GM12801 (cell line): Measurements from ENCODE around the gene TMEM33.

ENCODE experiments used
- TF ChIP-seq, protein P1 (sequence below): IDR thresholded peaks from one replicate; pipeline ENCODE4 v1.5.1; 2011; ENCODE audit warnings: control low read depth; ENCODE audit not compliant: insufficient read length; ENCODE audit errors: extremely low read depth

TMEM33 gene

DNA sequence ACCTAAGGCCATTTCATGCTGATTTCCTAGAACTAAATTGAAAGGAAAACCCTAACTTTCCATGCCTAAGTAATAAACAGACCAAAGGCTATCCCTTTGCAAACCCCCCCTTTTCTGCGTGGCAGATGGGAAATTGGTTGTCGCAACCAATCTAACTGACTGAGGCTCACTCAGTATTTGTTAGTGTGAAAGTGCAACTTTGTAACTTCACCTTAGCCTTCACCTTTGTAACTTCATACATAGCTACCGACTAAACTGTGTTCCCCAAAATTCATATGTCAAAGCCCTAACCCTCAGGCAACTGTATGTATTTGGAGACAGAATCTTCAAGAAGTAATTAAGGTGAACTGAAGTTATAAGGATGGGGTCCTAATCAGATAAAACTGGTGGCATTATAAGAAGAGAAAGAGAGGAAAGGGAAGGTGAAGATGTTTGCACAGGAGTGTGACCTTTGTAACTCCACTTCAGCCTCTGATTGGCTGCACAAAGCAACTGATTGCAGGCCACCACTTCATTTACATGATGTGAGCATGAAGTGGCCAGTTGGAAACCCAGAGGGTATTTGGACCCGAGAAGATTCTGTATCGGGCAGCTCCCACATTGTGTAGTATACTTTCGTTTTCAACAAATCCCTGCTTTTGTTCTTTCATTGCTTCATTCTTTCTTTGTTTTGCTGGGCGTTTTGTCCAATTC is 4.9 kb upstream of the TMEM33 start:
- TF ChIP-seq, protein P1, sequence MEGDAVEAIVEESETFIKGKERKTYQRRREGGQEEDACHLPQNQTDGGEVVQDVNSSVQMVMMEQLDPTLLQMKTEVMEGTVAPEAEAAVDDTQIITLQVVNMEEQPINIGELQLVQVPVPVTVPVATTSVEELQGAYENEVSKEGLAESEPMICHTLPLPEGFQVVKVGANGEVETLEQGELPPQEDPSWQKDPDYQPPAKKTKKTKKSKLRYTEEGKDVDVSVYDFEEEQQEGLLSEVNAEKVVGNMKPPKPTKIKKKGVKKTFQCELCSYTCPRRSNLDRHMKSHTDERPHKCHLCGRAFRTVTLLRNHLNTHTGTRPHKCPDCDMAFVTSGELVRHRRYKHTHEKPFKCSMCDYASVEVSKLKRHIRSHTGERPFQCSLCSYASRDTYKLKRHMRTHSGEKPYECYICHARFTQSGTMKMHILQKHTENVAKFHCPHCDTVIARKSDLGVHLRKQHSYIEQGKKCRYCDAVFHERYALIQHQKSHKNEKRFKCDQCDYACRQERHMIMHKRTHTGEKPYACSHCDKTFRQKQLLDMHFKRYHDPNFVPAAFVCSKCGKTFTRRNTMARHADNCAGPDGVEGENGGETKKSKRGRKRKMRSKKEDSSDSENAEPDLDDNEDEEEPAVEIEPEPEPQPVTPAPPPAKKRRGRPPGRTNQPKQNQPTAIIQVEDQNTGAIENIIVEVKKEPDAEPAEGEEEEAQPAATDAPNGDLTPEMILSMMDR: no peak

DNA sequence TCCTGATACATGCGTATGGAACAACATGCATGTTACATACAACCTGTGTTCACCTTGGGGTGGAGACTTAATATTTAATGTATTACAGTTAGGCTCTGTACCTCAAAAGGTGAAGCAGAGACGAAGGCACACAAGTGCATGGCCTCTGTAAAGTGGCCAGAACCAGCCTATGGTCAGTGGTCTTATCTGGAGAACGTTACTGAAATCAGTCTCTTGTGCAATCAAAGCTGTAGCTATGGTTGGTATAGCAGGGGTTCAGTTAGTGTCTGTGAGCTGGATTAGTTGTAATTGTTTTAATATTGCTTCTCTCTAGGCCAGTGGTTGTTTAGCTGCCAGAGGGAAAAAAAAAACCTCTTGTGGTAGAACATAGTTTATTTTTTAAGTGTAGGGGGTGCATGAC is 2.2 kb upstream of the TMEM33 start:
- TF ChIP-seq, protein P1: no peak

DNA sequence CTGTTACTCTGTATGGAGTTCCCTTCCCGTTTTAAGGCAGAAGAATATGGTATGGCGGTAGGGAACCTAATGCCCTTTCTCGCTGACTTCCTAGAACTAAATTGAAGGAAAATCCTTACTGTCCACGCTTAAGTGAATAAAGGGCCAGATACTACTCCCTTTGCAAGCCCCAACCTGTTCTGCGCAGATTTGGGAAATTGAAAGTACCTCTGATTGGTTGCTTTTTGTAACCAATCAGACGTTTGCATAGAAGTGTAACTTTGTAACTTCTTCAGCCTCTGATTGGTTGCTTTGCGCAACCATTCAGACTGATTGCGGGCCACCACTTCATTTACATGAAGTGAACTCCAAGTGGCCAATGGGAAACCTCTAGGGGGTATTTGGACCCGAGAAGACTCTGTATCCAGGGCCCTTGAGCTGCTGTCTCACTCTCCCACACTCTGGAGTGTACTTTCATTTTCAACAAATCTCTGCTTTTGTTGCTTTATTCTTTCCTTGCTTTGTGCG is 1.2 kb upstream of the TMEM33 start:
- TF ChIP-seq, protein P1: no peak

DNA sequence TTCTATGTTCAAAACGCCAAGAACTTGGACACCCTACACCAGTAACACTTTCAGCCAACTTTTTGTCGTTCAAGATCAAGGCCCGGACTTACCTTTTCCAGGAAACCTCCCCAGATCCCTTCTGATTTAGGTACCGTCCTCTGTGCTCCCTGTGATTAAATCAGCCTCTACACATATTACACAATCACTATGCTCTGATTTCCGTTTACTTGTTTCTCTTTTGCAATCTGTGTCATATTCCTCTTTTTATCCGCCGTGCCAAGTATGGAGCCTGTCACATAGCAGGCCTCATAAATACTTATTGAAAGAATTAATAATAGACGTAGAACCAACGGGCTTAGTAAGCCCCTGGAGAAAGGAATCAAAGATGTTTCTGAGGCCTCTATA is 722 bp upstream of the TMEM33 start:
- TF ChIP-seq, protein P1: no peak

DNA sequence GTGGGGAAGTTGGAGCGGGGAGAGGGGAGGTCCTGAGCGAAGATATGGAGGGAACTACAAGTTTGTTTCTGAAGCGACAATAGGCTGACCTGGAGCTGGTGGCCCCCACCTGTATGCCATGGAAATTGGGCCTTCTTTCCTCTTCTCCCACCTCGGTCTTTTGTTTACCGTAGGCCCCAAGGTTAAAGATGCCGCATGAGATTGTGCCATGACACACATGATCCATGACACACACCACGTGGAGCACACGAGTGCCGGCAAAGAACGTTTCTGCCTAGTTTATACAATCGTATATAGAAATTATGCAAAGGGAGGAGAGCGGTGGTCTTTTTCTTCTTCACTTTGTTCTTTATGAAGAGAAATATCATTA is 408 bp downstream of the TMEM33 start:
- TF ChIP-seq, protein P1: no peak

DNA sequence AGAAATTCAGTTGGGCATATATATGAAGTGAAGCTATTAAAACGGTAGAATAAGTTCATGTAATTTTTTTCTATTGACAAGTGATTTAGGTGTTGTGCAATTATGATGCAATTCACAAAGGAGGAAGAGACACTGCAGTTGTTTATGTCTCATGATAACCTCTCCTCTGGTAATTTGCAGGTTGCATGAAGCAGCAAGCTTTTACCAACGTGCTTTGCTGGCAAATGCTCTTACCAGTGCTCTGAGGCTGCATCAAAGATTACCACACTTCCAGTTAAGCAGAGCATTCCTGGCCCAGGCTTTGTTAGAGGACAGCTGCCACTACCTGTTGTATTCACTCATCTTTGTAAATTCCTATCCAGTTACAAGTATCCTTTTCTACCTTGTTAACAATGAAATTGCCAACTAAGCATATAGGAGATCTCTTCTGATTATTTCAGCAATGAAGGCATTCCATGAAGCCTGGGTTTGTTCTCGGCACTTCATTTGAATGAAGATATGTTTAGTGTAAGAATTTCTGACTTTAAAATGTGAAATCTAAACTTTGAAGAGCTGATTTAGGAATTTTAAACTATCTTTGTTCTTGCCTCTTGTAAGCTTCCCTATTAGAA is 3.9 kb downstream of the TMEM33 start:
- TF ChIP-seq, protein P1: no peak

DNA sequence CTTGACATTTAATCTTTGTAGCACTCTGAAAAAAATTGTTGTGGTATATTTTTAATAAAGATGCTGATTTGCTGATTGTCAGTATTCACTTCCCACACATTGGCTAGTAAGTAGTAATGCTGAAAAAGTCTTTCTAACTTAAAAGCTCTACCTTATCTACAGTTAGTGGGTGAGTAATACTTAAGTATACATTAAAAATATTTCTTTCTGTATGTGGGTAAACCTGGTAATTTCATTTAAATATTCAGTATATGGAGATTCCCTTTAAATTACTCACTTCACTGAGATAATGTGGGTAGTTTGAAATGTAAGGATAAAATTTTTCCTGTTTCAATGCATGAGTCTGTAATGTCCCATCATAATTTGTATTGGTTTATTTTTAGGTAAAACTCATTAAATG is 5.6 kb downstream of the TMEM33 start:
- TF ChIP-seq, protein P1: no peak
